NCI-H128 (cell line): Measurements from ENCODE around the gene TRIP6.
"Not testable (repeated sequence)": the region's sequence is repeated elsewhere in the genome, so short reads cannot be mapped to it uniquely, and the experiment has no call there.

Source experiments
- DNase-seq: peaks from one replicate; lab custom pipeline; 2025; ENCODE audit not compliant: unreplicated experiment; lab: John Stamatoyannopoulos, UW

The TRIP6 gene

GRCh38 chr7:100910443-100910842, 43.3 kb downstream of the TRIP6 start:
- not testable (repeated sequence) for DNase-seq

DNA sequence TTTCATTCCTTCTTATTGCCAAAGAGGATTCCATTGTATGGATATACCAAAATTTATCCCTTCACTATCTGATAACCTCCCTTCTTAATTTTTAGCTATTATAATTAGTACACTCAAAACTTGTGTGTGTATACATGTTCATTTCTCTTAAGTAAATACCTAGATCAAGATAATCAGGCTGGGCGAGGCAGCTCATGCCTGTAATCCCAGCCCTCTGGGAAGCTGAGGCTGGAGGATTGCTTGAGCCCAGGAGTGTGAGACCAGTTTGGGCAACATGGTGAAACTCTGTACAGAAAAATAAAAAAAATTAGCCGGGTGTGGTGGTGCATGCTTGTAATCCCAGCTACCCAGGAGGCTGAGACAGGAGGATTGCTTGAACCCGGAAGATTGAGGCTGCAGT, 44.3 kb downstream of the TRIP6 start:
- DNase-seq: no peak

GRCh38 chr7:100914208-100914878, 47.2 kb downstream of the TRIP6 start:
- DNase-seq: no peak

GRCh38 chr7:100914879-100915447, 47.8 kb downstream of the TRIP6 start:
- no peak for DNase-seq

- DNase-seq: not testable (repeated sequence)
Observed at GRCh38 chr7:100919335-100919734, 52.1 kb downstream of the TRIP6 start.

- DNase-seq: not testable (repeated sequence)
Observed at GRCh38 chr7:100919779-100920437, 52.7 kb downstream of the TRIP6 start.

- no peak for DNase-seq
Observed at GRCh38 chr7:100921039-100921438, 53.9 kb downstream of the TRIP6 start.
